Neural crest cell (in vitro differentiated cells): ENCODE data around the gene IGF2BP2. TPM values are rescaled to one million over a fixed set of nuclear protein-coding genes. Genes with fewer than 3 reads are reported as not detected.

Source experiments
- DNase-seq: peaks from one replicate; pipeline ENCODE4 v3.0.0; 2021; ENCODE audit warnings: low read depth, mixed read lengths, low spot score
- H3K27ac Mint-ChIP-seq: one replicate; pipeline ENCODE4 v1.8.0; 2021; ENCODE audit warnings: mild to moderate bottlenecking, mixed read lengths; ENCODE audit not compliant: unreplicated experiment
- H3K27me3 Mint-ChIP-seq: 2 replicates; pipeline ENCODE4 v1.8.0; 2021; ENCODE audit warnings: low read depth, mild to moderate bottlenecking, mixed read lengths
- H3K36me3 Mint-ChIP-seq: 2 replicates; pipeline ENCODE4 v1.8.0; 2021; ENCODE audit warnings: low read depth, mild to moderate bottlenecking, mixed read lengths
- H3K4me1 Mint-ChIP-seq: 2 replicates; pipeline ENCODE4 v1.8.0; 2021; ENCODE audit warnings: mixed read lengths
- H3K4me3 Mint-ChIP-seq: one replicate; pipeline ENCODE4 v1.8.0; 2021; ENCODE audit warnings: mild to moderate bottlenecking, mixed read lengths
- H3K9me3 Mint-ChIP-seq: 2 replicates; pipeline ENCODE4 v1.8.0; 2021; ENCODE audit warnings: mixed read lengths
- CTCF ChIP-seq: fragments of 200-600 bp; sonication (generic); conservative IDR thresholded peaks from 2 replicates; pipeline ENCODE4 v1.5.0; 2021; ENCODE audit warnings: antibody characterized with exemption, mild to moderate bottlenecking
- total RNA-seq: library from RNA; stranded (reverse); gene quantifications from 2 replicates; pipeline ENCODE4 v1.2.1, GENCODE V29; 2021

IGF2BP2 gene
- total RNA-seq, 1 donor from 2014 or later = 141 TPM

GRCh38 chr3:185767002-185767688 lies 57.7 kb downstream of the IGF2BP2 start:
- Mint-ChIP-seq H3K4me1 (peaks cover 56% of the 10 kb centered on the region), H3K27ac (no peak overlapping the region), H3K4me3 (no peak overlapping the region), H3K9me3 (no peaks in the 10 kb centered on the region), H3K36me3 (no peaks in the 10 kb centered on the region), H3K27me3 (no peaks in the 10 kb centered on the region)
- DNase-seq = no peak
- TF ChIP-seq CTCF = no peak

GRCh38 chr3:185766329-185767001 lies 58.4 kb downstream of the IGF2BP2 start:
- no peak for TF ChIP-seq CTCF
- Mint-ChIP-seq H3K27ac (no peak overlapping the region), H3K36me3 (no peaks in the 10 kb centered on the region), H3K9me3 (no peaks in the 10 kb centered on the region), H3K4me3 (no peak overlapping the region), H3K4me1 (peaks cover 50% of the 10 kb centered on the region), H3K27me3 (no peaks in the 10 kb centered on the region)
- DNase-seq = no peak

- Mint-ChIP-seq H3K27me3 (no peaks in the 10 kb centered on the region), H3K27ac (peak overlapping the region; percentile 21), H3K36me3 (no peaks in the 10 kb centered on the region), H3K4me1 (peaks cover 60% of the 10 kb centered on the region), H3K9me3 (no peaks in the 10 kb centered on the region), H3K4me3 (peak overlapping the region; percentile 75)
- DNase-seq = no peak
- no peak for TF ChIP-seq CTCF
These were observed 59.9 kb downstream of the IGF2BP2 start for GRCh38 chr3:185764980-185765370.

GRCh38 chr3:185764163-185764979 lies 60.5 kb downstream of the IGF2BP2 start:
- TF ChIP-seq CTCF = no peak
- H3K4me1 Mint-ChIP-seq = peaks cover 62% of the 10 kb centered on the region
- H3K27ac Mint-ChIP-seq = peak overlapping the region; percentile 91
- DNase-seq = peak; percentile 38
- no peaks in the 10 kb centered on the region for H3K9me3 Mint-ChIP-seq
- H3K36me3 Mint-ChIP-seq = no peaks in the 10 kb centered on the region
- H3K27me3 Mint-ChIP-seq = no peaks in the 10 kb centered on the region
- H3K4me3 Mint-ChIP-seq = peak overlapping the region; percentile 75

- no peak for DNase-seq
- TF ChIP-seq CTCF = no peak
- Mint-ChIP-seq H3K36me3 (no peaks in the 10 kb centered on the region), H3K4me1 (peaks cover 66% of the 10 kb centered on the region), H3K27ac (peak overlapping the region; percentile 7), H3K27me3 (no peaks in the 10 kb centered on the region), H3K9me3 (no peaks in the 10 kb centered on the region), H3K4me3 (peak overlapping the region; percentile 2)
These were observed 61.4 kb downstream of the IGF2BP2 start for GRCh38 chr3:185763347-185764005.
